ENCODE results near the gene ERH. TPM values are rescaled to one million over a fixed set of nuclear protein-coding genes. Genes with fewer than 3 reads are reported as not detected.

Gene ERH
- total RNA-seq, 1 donor from 2014 or later = 337 TPM

DNA sequence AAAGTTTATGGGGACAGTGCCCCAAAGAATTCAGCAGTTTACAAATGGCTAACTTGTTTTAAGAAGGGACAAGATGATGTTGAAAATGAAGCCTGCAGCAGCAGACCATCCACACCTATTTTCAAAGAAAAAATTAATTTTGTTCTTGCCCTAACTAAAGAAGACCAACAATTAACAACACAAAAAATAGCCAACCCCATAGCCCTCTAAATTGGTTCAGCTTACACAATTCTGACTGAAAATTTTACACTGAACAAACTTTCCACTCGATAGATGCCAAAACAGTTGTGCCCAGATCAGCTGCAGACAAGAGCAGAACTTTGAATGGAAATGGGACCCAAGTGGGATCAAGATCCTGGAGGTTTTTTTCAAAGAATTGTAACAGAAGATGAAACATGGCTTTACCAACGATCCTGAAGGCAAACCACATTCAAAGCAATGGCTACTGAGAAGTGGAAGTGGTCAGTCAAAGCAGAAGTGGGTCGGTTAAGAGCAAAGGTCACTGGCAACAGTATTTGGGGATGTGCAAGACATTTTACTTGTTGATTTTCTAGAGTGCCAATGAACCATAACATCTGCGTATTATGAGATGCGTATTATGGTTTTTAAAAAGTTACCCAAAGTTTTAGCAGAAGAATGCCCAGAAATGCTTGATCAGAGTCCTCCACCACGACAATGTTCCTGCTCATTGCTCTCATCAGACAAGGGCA is 30.3 kb upstream of the ERH start:
- Mint-ChIP-seq H3K27ac (no peak overlapping the region), H3K4me3 (no peak overlapping the region), H3K27me3 (ENCODE audit: insufficient read depth, low read depth) (no peaks in the 10 kb centered on the region), H3K9me3 (peaks cover 4% of the 10 kb centered on the region), H3K36me3 (peaks cover 37% of the 10 kb centered on the region), H3K4me1 (no peaks in the 10 kb centered on the region)
- Histone ChIP-seq H3K9ac (no peak overlapping the region), H3K4me3 (no peak overlapping the region), H3F3A (ENCODE audit: low read depth) (no peaks in the 10 kb centered on the region), H3K27ac (no peak overlapping the region), H3K4me1 (no peaks in the 10 kb centered on the region), H2AFZ (replicated peaks) (no peak overlapping the region), H3K27me3 (no peaks in the 10 kb centered on the region), H4K20me1 (ENCODE audit: low read depth) (no peaks in the 10 kb centered on the region), H3K9me3 (ENCODE audit: low read depth) (no peaks in the 10 kb centered on the region), H3K36me3 (no peaks in the 10 kb centered on the region), H3K4me2 (no peak overlapping the region), H3K79me2 (ENCODE audit: low read depth) (peaks cover 12% of the 10 kb centered on the region)
- no peak for DNase-seq (ENCODE audit: low spot score)
- TF ChIP-seq EZH2phosphoT487 (IDR thresholded peaks at IDR 0.05) = no peak
- TF ChIP-seq, protein P1, sequence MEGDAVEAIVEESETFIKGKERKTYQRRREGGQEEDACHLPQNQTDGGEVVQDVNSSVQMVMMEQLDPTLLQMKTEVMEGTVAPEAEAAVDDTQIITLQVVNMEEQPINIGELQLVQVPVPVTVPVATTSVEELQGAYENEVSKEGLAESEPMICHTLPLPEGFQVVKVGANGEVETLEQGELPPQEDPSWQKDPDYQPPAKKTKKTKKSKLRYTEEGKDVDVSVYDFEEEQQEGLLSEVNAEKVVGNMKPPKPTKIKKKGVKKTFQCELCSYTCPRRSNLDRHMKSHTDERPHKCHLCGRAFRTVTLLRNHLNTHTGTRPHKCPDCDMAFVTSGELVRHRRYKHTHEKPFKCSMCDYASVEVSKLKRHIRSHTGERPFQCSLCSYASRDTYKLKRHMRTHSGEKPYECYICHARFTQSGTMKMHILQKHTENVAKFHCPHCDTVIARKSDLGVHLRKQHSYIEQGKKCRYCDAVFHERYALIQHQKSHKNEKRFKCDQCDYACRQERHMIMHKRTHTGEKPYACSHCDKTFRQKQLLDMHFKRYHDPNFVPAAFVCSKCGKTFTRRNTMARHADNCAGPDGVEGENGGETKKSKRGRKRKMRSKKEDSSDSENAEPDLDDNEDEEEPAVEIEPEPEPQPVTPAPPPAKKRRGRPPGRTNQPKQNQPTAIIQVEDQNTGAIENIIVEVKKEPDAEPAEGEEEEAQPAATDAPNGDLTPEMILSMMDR (IDR thresholded peaks at IDR 0.05) = no peak
- no peak for TF ChIP-seq EZH2 (IDR thresholded peaks at IDR 0.05)

DNA sequence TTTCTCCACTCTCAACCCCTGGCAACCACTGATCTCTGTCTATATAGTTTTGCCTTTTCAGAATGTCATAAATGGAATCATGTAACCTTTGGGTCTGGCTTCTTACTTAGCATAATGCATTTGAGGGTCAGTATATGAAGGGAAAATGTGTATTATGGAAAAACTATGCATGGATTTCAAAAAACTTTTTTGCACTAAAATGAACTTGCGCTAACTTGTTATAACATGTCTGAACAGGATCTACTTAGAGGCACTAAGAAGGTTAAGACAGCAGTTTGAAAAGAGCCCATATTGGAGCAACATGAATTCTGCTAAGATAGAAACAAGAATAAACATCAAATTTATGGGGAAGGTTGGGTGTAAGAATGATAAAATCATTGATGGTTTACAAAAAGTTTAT is 29.5 kb upstream of the ERH start:
- Mint-ChIP-seq H3K27me3 (ENCODE audit: insufficient read depth, low read depth) (no peaks in the 10 kb centered on the region), H3K9me3 (peaks cover 4% of the 10 kb centered on the region), H3K4me3 (no peak overlapping the region), H3K27ac (no peak overlapping the region), H3K4me1 (no peaks in the 10 kb centered on the region), H3K36me3 (peaks cover 37% of the 10 kb centered on the region)
- H2AFZ ChIP-seq (replicated peaks) = no peak overlapping the region
- H3K9me3 ChIP-seq (ENCODE audit: low read depth) = no peaks in the 10 kb centered on the region
- H3K4me1 ChIP-seq = no peaks in the 10 kb centered on the region
- TF ChIP-seq, protein P1 (IDR thresholded peaks at IDR 0.05) = no peak
- TF ChIP-seq EZH2phosphoT487 (IDR thresholded peaks at IDR 0.05) = no peak
- no peak for TF ChIP-seq EZH2 (IDR thresholded peaks at IDR 0.05)
- H3K27me3 ChIP-seq = no peaks in the 10 kb centered on the region
- no peak for DNase-seq (ENCODE audit: low spot score)
- H3K27ac ChIP-seq = no peak overlapping the region
- H3K36me3 ChIP-seq = no peaks in the 10 kb centered on the region
- H3K4me3 ChIP-seq = no peak overlapping the region
- H3F3A ChIP-seq (ENCODE audit: low read depth) = no peaks in the 10 kb centered on the region
- no peak overlapping the region for H3K9ac ChIP-seq
- no peak overlapping the region for H3K4me2 ChIP-seq
- H4K20me1 ChIP-seq (ENCODE audit: low read depth) = no peaks in the 10 kb centered on the region
- H3K79me2 ChIP-seq (ENCODE audit: low read depth) = peaks cover 7% of the 10 kb centered on the region

DNA sequence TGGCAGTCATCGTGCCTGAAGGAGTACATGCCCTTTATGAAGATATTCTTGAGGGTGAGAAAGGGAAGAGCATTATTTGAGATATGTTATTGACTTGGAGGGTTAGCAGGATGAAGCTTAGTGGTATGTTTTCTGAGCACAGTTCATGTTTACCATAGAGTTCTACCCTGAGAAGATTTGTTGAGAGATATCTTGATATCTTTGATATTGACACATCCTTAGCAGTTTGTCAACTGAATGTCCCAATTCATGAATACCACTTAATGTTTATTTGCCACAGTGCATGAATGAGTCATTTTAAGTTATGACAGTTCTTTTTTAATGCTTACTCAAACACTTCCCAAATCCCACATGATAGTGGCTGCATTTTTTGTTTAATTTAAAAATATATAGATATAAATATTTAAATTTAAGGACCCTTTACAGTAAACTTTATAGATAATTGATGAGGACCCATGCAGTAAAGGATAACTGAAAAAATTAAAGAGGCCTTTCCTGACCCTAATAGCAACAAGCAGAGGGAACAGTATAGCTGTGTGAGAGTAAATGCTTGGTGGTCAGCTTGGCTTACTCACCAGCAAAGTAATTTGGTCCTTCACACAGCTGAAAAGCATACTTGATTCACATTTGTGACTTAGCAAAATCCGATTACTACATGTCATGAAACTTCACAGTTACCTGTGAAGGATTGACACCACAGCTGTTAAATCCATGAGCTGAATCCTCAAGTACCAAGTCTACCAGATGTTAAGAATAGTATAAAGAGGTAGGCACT is 26.2 kb upstream of the ERH start:
- Histone ChIP-seq H3K27ac (no peak overlapping the region), H2AFZ (replicated peaks) (no peak overlapping the region), H3K27me3 (no peaks in the 10 kb centered on the region), H3K79me2 (ENCODE audit: low read depth) (peaks cover 27% of the 10 kb centered on the region), H3K4me3 (no peak overlapping the region), H3K36me3 (no peaks in the 10 kb centered on the region), H3F3A (ENCODE audit: low read depth) (no peaks in the 10 kb centered on the region), H3K4me2 (no peak overlapping the region), H3K9ac (no peak overlapping the region), H4K20me1 (ENCODE audit: low read depth) (no peaks in the 10 kb centered on the region), H3K9me3 (ENCODE audit: low read depth) (no peaks in the 10 kb centered on the region), H3K4me1 (no peaks in the 10 kb centered on the region)
- Mint-ChIP-seq H3K4me1 (no peaks in the 10 kb centered on the region), H3K36me3 (peaks cover 27% of the 10 kb centered on the region), H3K27ac (no peak overlapping the region), H3K4me3 (no peak overlapping the region), H3K27me3 (ENCODE audit: insufficient read depth, low read depth) (no peaks in the 10 kb centered on the region), H3K9me3 (peaks cover 18% of the 10 kb centered on the region)
- TF ChIP-seq EZH2 (IDR thresholded peaks at IDR 0.05) = no peak
- TF ChIP-seq, protein P1 (IDR thresholded peaks at IDR 0.05) = no peak
- no peak for TF ChIP-seq EZH2phosphoT487 (IDR thresholded peaks at IDR 0.05)
- DNase-seq (ENCODE audit: low spot score) = no peak
